GM10266 (cell line): ENCODE measurements around the gene KRTAP10-7.

Experiments
- DNase-seq: peaks from one replicate; pipeline ENCODE4 v3.0.0; 2012; ENCODE audit errors: extremely low spot score
- CTCF ChIP-seq: IDR thresholded peaks from 2 replicates; pipeline ENCODE4 v1.5.1; 2012; ENCODE audit warnings: mild to moderate bottlenecking, low read depth; ENCODE audit not compliant: control insufficient read depth, insufficient read depth; ENCODE audit errors: missing control alignments

The KRTAP10-7 gene

GRCh38 chr21:44615911-44616590 lies 15.7 kb downstream of the KRTAP10-7 start:
- TF ChIP-seq CTCF = no peak
- no peak for DNase-seq

- TF ChIP-seq CTCF = no peak
- no peak for DNase-seq
Measured at GRCh38 chr21:44616591-44616926, 16.2 kb downstream of the KRTAP10-7 start.

- DNase-seq = no peak
- no peak for TF ChIP-seq CTCF
Measured at GRCh38 chr21:44617071-44617501, 16.7 kb downstream of the KRTAP10-7 start.

- DNase-seq = no peak
- no peak for TF ChIP-seq CTCF
Measured at GRCh38 chr21:44618504-44618903, 18.1 kb downstream of the KRTAP10-7 start.

- no peak for TF ChIP-seq CTCF
- DNase-seq = no peak
Measured at GRCh38 chr21:44618909-44619308, 18.5 kb downstream of the KRTAP10-7 start.

GRCh38 chr21:44619886-44620285 lies 19.5 kb downstream of the KRTAP10-7 start:
- DNase-seq = no peak
- TF ChIP-seq CTCF = no peak

GRCh38 chr21:44623575-44623974 lies 23.2 kb downstream of the KRTAP10-7 start:
- DNase-seq = no peak
- TF ChIP-seq CTCF = no peak
